Ishikawa (cell line): ENCODE data around the gene NMRAL1.
A peak's percentile ranks its signal among the peaks of the same experiment; 100 is the strongest.

Experiments used
- CREB1 ChIP-seq: IDR thresholded peaks from 2 replicates; pipeline ENCODE4 v1.6.1; 2012; ENCODE audit warnings: low read depth
- FOXM1 ChIP-seq: IDR thresholded peaks from 2 replicates; pipeline ENCODE4 v1.6.1; 2012; ENCODE audit warnings: low read depth, borderline replicate concordance
- MAX ChIP-seq: IDR thresholded peaks from 2 replicates; pipeline ENCODE4 v1.6.1; 2012
- TAF1 ChIP-seq: IDR thresholded peaks from 2 replicates; pipeline ENCODE4 v1.6.1; 2012; ENCODE audit warnings: low read depth, mild to moderate bottlenecking
- TEAD4 ChIP-seq: IDR thresholded peaks from 2 replicates; pipeline ENCODE4 v1.6.1; 2012
- USF1 ChIP-seq: IDR thresholded peaks from 2 replicates; pipeline ENCODE4 v1.6.1; 2012
- YY1 ChIP-seq: IDR thresholded peaks from 2 replicates; pipeline ENCODE4 v1.6.1; 2012; ENCODE audit warnings: low read depth

GRCh38 chr16:4416200-4417032 is 58.0 kb downstream of the NMRAL1 start, which contains the start of gene CORO7:
- TF ChIP-seq YY1, result no peak
- TF ChIP-seq TEAD4, result no peak
- TF ChIP-seq MAX, result peak; percentile 93
- TF ChIP-seq USF1, result peak; percentile 99
- no peak for TF ChIP-seq CREB1
- no peak for TF ChIP-seq FOXM1
- TF ChIP-seq TAF1, result no peak
